SIG-M5 (cell line): ENCODE results near the gene DPF1.
"Not testable (repeated sequence)": the region's sequence is repeated elsewhere in the genome, so short reads cannot be mapped to it uniquely, and the experiment has no call there.

ENCODE experiments used
- DNase-seq: peaks from one replicate; lab custom pipeline; 2025; lab: John Stamatoyannopoulos, UW

The DPF1 gene

GRCh38 chr19:38224014-38224862 is at the start of gene DPF1:
Gene DPF1, minus strand, starts transcription at chr19:38224222. Its CDS starts 80 bp downstream, at chr19:38224142.
- no peak for DNase-seq

GRCh38 chr19:38273499-38273898 is 49.5 kb upstream of the DPF1 start:
- DNase-seq: no peak

DNA sequence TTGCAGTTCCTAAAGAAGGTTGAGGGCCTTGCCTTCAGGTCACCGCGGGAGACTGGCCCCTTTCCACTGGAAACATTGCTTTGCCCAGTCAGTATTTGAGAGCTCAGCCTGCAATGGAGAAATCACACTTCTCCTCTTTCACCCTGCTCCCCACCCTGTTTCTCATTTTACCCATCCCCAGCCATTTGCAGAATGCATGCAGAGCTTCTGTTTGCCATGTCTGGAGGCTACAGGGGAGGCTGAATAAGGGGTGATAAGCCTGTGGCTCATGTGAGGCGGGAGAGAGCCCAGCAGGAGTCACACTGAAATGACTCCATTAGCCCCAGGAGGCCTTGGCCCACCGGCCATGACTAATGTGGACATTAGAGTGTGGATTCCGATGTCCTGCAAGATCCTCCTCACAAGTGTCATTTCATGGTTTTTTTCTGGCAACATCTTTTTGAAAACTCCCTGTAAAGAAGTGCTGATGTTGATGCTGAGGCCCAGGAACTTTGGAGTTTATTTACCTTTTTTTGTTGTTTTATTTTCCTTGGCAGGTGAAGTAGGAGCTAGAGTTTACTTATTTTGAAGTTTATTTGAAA is 46.7 kb upstream of the DPF1 start:
- DNase-seq: no peak

- no peak for DNase-seq
Measured at GRCh38 chr19:38268539-38268938, 44.5 kb upstream of the DPF1 start.

- DNase-seq: no peak
Measured at GRCh38 chr19:38267761-38268483, 43.9 kb upstream of the DPF1 start.

DNA sequence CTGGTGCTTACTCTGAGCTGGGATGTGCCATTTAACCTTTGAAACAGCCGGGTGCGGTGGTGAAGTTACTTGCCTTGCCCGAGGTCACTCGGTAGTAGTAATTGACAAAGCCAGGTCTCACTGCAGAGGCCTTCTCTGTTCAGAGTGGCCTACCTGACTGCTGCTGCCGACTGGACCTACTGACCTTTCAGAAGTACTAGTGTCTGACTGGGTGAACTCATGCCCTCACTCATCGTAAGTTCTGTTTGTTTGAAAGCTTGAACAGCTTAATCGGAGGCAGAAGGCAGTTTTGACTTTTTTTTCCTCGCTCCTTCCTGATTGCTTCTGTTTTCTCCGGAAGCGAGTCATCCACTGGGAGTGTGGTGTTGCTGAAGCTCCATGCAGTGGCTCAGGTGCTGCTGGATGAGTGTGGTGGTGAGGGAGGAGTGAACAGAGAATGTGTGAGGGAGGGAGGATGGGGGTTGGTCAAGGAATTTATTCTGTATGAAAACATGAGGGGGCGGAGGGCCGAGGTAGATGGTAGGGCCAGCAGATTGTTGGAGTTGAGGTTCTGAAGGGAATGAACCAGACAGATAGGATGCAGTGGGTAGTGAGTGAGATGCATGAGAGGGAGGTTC is 43.1 kb upstream of the DPF1 start:
- DNase-seq: no peak

DNA sequence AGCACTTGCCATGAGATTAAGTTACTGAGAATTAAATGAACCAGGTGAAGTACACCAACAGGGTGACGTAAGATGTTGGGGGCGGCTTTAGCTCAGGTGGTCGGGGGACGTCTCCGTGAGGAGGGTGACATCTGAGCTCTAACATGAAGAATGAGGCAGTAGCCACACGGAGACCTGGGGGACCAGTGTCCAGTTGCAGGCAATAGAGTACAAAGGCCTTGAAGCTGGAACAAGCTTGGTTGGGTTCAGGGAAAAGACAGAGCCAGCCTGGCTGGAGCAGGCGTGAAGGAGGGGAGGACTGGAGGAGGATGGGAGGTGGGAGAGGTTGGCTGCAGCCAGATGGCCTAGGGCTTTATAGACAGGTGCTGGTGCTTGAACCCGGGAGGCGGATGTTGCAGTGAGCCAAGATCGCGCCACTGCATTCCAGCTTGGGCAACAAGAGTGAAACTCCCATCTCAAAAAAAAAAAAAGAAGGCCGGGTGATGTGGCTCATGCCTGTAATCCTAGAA is 42.0 kb upstream of the DPF1 start:
- no peak for DNase-seq

DNA sequence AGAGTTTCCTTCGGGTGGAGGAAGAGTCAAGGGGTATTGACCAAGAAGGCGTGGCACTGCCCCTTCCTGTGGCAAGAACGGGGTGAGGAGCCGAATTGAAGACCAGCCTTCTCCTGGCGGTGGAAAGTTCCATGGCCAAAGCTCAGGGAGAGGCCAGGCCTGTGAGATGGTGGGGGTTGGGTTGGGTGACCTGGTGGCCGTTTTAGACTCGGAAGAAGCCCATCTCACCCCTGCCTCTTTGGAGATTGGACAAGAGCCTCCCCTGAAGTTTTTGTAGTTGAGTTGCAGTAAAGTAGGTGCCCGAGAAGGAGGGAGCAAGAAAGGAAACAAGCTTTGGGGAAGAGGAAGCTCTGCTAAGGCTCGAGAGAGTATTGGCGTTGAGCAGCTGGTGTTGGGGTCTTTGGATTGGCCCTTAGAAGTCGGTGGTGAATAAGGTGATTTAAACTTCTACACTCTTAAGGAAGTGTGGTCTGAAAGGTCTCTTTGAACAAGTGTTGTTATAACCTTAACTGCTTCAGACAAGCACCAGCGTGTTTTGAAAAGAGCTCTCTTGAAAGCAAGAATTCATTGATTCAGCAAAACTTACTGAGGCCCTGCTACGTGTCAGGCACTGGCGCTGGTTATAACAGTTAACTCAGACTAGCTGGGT is 41.3 kb upstream of the DPF1 start:
- DNase-seq: no peak

DNA sequence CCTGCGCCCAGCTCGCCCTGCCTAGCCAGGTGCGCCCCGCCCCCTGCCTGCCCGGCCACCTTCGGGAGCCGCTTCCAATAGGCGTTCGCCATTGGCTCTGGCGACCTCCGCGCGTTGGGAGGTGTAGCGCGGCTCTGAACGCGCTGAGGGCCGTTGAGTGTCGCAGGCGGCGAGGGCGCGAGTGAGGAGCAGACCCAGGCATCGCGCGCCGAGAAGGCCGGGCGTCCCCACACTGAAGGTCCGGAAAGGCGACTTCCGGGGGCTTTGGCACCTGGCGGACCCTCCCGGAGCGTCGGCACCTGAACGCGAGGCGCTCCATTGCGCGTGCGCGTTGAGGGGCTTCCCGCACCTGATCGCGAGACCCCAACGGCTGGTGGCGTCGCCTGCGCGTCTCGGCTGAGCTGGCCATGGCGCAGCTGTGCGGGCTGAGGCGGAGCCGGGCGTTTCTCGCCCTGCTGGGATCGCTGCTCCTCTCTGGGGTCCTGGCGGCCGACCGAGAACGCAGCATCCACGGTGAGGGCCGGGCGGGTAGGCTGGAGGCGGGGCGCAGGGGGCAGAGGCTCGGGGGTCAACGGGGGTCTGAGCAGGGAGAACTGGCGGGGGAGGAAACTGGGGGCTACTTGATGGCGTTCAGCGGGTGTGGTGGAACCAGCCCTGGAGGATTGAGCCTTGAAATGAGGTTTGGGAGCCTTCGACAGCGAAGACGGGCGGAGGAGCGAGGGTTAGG is 40.6 kb upstream of the DPF1 start, which contains the start of gene SPINT2:
TSS of gene SPINT2 (plus strand) at position 88 of the 727 bp plus-strand sequence. CDS start at position 408, 320 bp downstream.
- DNase-seq: no peak

GRCh38 chr19:38263689-38264485 is 39.9 kb upstream of the DPF1 start:
- no peak for DNase-seq

- DNase-seq: no peak
Measured at GRCh38 chr19:38262585-38263268, 38.7 kb upstream of the DPF1 start.

GRCh38 chr19:38261942-38262341 is 37.9 kb upstream of the DPF1 start:
- DNase-seq: not testable (repeated sequence)

DNA sequence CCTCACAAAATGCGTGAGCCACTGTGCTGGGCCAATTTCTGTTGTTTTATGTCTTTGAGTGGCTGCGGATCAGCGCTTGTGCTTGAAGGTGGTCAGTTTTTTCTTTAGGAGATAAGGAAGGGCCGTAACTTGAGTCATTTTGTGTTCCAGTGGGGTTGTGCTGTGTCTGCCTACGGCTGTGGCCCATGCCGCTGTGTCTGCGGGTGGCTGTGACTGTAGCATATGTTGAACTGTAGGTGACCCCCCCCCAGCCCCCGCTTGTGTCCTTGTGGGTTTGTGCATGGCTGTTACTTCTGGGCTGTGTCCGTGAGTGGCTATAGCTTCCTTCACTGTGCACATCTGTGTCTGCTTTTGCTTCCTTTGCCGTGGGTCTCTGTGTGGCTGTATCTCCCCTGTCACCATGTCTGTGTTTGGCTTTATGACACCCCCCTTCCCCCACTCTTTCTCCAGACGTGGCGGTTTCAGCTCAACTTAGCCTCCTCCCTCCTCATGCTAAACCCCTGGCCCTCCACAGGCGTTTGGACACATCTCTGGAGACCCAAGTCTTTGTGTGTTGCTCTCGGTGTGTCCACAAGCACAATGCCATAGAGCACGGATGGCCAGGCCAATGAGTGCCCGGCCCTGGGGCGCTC is 31.5 kb upstream of the DPF1 start:
- DNase-seq: no peak

- DNase-seq: no peak
Measured at GRCh38 chr19:38253788-38254187, 29.8 kb upstream of the DPF1 start.

DNA sequence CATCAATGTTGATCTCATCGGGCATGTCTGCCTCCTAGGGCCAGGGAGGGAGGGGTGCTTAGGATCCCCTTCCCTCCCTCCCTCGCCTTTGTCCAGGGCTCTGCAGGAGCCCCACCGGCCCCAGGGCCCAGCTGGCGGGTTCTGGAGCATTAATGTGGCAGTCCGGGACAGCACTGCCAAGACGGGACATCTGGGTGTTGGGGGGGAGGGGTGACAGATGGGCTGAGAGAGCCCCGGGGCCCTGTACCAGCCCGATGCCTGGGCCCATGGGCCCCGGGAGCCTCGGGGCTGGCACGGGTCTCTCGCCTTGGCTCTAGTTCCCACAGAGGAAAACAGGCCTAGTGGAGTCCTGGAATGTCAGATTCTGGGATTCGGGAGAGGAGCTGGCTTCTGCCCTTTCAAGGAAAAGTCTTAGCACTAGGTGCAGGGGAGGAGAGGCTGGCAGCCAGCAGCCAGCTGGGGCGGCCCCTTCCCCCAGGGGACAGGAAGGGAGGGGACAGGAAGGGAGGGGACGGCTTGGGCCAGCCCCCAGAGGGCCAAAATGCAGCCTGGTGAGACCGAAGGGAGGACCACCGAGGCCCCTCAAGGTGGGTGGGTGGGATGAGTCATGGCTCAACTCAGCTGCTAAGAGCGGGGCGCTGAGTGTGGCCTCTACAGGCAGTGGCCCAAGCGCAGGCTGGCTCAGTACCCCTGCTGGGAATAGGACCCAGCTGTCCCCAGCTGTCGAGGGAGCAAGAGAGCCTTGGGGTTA is 29.1 kb upstream of the DPF1 start:
- DNase-seq: no peak

DNA sequence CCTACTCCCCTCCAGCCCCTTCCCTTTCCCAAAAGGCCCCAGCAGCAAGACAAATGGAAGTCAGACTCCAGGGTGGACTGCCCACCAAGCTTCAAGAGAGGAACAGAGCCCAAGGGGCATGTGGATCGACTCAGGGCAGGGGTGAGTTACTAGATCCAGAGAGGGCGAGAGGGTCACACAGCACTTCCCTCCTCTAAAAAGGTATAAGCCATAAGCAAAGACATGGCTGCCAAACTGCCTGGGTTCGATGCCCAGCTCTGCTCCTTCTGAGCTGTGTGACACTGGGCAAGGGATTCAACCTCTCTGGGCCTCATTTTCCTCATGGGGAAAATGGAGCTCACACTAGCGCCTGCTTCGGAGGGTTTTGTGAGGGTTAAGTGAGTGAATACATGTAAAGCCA is 28.4 kb upstream of the DPF1 start:
- DNase-seq: no peak

DNA sequence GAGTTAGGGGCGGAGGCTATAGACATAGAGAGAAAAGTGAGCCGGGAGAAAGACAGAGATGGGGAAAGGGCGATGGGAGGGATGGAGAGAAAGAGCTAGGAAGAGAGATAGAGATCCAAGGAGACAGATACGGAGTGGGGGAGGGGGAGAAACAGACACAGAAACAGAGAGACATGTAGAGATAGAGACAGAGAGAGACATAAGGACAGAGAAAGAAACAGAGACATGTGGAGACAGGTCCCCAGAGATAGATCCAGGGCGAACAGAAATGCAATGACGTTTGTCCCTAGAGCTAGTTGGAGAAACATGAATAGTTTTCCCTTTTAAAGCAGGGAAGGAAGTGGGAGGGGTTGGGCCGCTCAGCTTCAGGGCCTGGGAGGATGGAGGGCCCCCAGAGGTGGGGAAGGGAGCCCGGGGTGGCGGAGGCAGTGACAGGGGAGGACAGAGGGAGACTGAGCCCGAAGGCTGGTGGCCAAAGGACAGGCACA is 27.6 kb upstream of the DPF1 start:
- DNase-seq: no peak
